ENCODE results near the gene NXPH1.

Gene NXPH1

GRCh38 chr7:8684426-8684825 is 251.0 kb downstream of the NXPH1 start:
- Histone ChIP-seq H3K4me1 (ENCODE audit: insufficient read depth, low read length, severe bottlenecking) (no peaks in the 10 kb centered on the region), H3K36me3 (ENCODE audit: insufficient read depth, low read length) (no peaks in the 10 kb centered on the region), H3K4me2 (ENCODE audit: low read length) (no peak overlapping the region)

GRCh38 chr7:8699875-8700624 is 266.6 kb downstream of the NXPH1 start:
- H3K79me2 ChIP-seq (ENCODE audit: insufficient read depth, low read length), result no peaks in the 10 kb centered on the region
- no peak overlapping the region for H3K27ac ChIP-seq (ENCODE audit: low read depth, low read length, poor library complexity, severe bottlenecking)
- no peak overlapping the region for H3K4me3 ChIP-seq (ENCODE audit: low read depth, low read length, poor library complexity, severe bottlenecking)
- H3F3A ChIP-seq (ENCODE audit: insufficient read depth, low read length), result no peaks in the 10 kb centered on the region
- H3K9me3 ChIP-seq (ENCODE audit: low read length), result no peaks in the 10 kb centered on the region
- H3K9ac ChIP-seq (ENCODE audit: low read length), result no peak overlapping the region
- no peaks in the 10 kb centered on the region for H3K9me2 ChIP-seq (ENCODE audit: low read depth, low read length)
- H3K27me3 ChIP-seq (ENCODE audit: insufficient read depth, low read length), result no peaks in the 10 kb centered on the region
- TF ChIP-seq EZH2 (IDR thresholded peaks at IDR 0.05; ENCODE audit: borderline replicate concordance, low read length) (no peak), CTCF (IDR thresholded peaks at IDR 0.05; ENCODE audit: low read length) (no peak)
- H4K20me1 ChIP-seq (ENCODE audit: insufficient read depth, low read length), result no peaks in the 10 kb centered on the region
- no peaks in the 10 kb centered on the region for H3K36me3 ChIP-seq (ENCODE audit: insufficient read depth, low read length)
- H3K4me1 ChIP-seq (ENCODE audit: insufficient read depth, low read length, severe bottlenecking), result no peaks in the 10 kb centered on the region
- H3K4me2 ChIP-seq (ENCODE audit: low read length), result no peak overlapping the region
- no peak overlapping the region for H2AFZ ChIP-seq (ENCODE audit: low read length)

More at GRCh38 chr7:8684426-8684825, 251.0 kb downstream of the NXPH1 start:
- H3F3A ChIP-seq (ENCODE audit: insufficient read depth, low read length), result no peaks in the 10 kb centered on the region
- H2AFZ ChIP-seq (ENCODE audit: low read length), result no peak overlapping the region
- H3K27me3 ChIP-seq (ENCODE audit: insufficient read depth, low read length), result no peaks in the 10 kb centered on the region
- no peaks in the 10 kb centered on the region for H3K9me3 ChIP-seq (ENCODE audit: low read length)
- H3K79me2 ChIP-seq (ENCODE audit: insufficient read depth, low read length), result no peaks in the 10 kb centered on the region
- TF ChIP-seq EZH2 (IDR thresholded peaks at IDR 0.05; ENCODE audit: borderline replicate concordance, low read length) (no peak), CTCF (IDR thresholded peaks at IDR 0.05; ENCODE audit: low read length) (no peak)
- H3K4me3 ChIP-seq (ENCODE audit: low read depth, low read length, poor library complexity, severe bottlenecking), result no peak overlapping the region
- no peaks in the 10 kb centered on the region for H4K20me1 ChIP-seq (ENCODE audit: insufficient read depth, low read length)
- no peaks in the 10 kb centered on the region for H3K9me2 ChIP-seq (ENCODE audit: low read depth, low read length)
- no peak overlapping the region for H3K9ac ChIP-seq (ENCODE audit: low read length)
- H3K27ac ChIP-seq (ENCODE audit: low read depth, low read length, poor library complexity, severe bottlenecking), result no peak overlapping the region

- TF ChIP-seq CTCF (IDR thresholded peaks at IDR 0.05; ENCODE audit: low read length) (no peak), EZH2 (IDR thresholded peaks at IDR 0.05; ENCODE audit: borderline replicate concordance, low read length) (no peak)
- H3K27ac ChIP-seq (ENCODE audit: low read depth, low read length, poor library complexity, severe bottlenecking), result no peak overlapping the region
- H3K79me2 ChIP-seq (ENCODE audit: insufficient read depth, low read length), result no peaks in the 10 kb centered on the region
- no peaks in the 10 kb centered on the region for H3K9me3 ChIP-seq (ENCODE audit: low read length)
- no peak overlapping the region for H3K4me2 ChIP-seq (ENCODE audit: low read length)
- H3K9me2 ChIP-seq (ENCODE audit: low read depth, low read length), result no peaks in the 10 kb centered on the region
- no peaks in the 10 kb centered on the region for H3K27me3 ChIP-seq (ENCODE audit: insufficient read depth, low read length)
- H4K20me1 ChIP-seq (ENCODE audit: insufficient read depth, low read length), result no peaks in the 10 kb centered on the region
- H3K36me3 ChIP-seq (ENCODE audit: insufficient read depth, low read length), result no peaks in the 10 kb centered on the region
- no peak overlapping the region for H3K9ac ChIP-seq (ENCODE audit: low read length)
- no peaks in the 10 kb centered on the region for H3F3A ChIP-seq (ENCODE audit: insufficient read depth, low read length)
- H3K4me1 ChIP-seq (ENCODE audit: insufficient read depth, low read length, severe bottlenecking), result no peaks in the 10 kb centered on the region
- H2AFZ ChIP-seq (ENCODE audit: low read length), result no peak overlapping the region
- no peak overlapping the region for H3K4me3 ChIP-seq (ENCODE audit: low read depth, low read length, poor library complexity, severe bottlenecking)
Observed at GRCh38 chr7:8702807-8703206, 269.4 kb downstream of the NXPH1 start.

Measured in OCI-LY1 (cell line).